ENCODE measurements around the gene IL32.
"Not testable (repeated sequence)": the region's sequence is repeated elsewhere in the genome, so short reads cannot be mapped to it uniquely, and the experiment has no call there.

The IL32 gene

GRCh38 chr16:3072576-3073263 lies 7.3 kb downstream of the IL32 start:
- not testable (repeated sequence) for DNase-seq

GRCh38 chr16:3073448-3073847 lies 8.0 kb downstream of the IL32 start:
- DNase-seq: no peak

- DNase-seq: no peak
Observed at GRCh38 chr16:3074860-3075522, 9.6 kb downstream of the IL32 start.

- DNase-seq: no peak
Observed at GRCh38 chr16:3075523-3075915, 10.1 kb downstream of the IL32 start.

- DNase-seq: not testable (repeated sequence)
Observed at GRCh38 chr16:3075946-3076345, 10.5 kb downstream of the IL32 start.

GRCh38 chr16:3076577-3076976 lies 11.1 kb downstream of the IL32 start:
- DNase-seq: no peak

GRCh38 chr16:3080024-3080423 lies 14.6 kb downstream of the IL32 start:
- no peak for DNase-seq

- not testable (repeated sequence) for DNase-seq
Observed at GRCh38 chr16:3081957-3082356, 16.5 kb downstream of the IL32 start.

- DNase-seq: not testable (repeated sequence)
Observed at GRCh38 chr16:3083408-3083807, 18.0 kb downstream of the IL32 start.

- DNase-seq: no peak
Observed at GRCh38 chr16:3084491-3084890, 19.1 kb downstream of the IL32 start.

GRCh38 chr16:3084969-3085670 lies 19.7 kb downstream of the IL32 start:
- no peak for DNase-seq

GRCh38 chr16:3085868-3086595 lies 20.6 kb downstream of the IL32 start:
- DNase-seq: no peak

GRCh38 chr16:3086596-3087242 lies 21.3 kb downstream of the IL32 start:
- no peak for DNase-seq

GRCh38 chr16:3087243-3088235 lies 22.1 kb downstream of the IL32 start:
- DNase-seq: no peak

- DNase-seq: no peak
Observed at GRCh38 chr16:3088450-3088849, 23.0 kb downstream of the IL32 start.

- DNase-seq: no peak
Observed at GRCh38 chr16:3088925-3089716, 23.7 kb downstream of the IL32 start.

- no peak for DNase-seq
Observed at GRCh38 chr16:3089717-3090592, 24.5 kb downstream of the IL32 start.

- no peak for DNase-seq
Observed at GRCh38 chr16:3091551-3091950, 26.1 kb downstream of the IL32 start.

- DNase-seq: no peak
Observed at GRCh38 chr16:3092501-3092941, 27.1 kb downstream of the IL32 start.
